B cell (primary cell): ENCODE measurements around the gene CDK19. TPM values are rescaled to one million over a fixed set of nuclear protein-coding genes. Genes with fewer than 3 reads are reported as not detected.

Experiments
- ATAC-seq: fragments of 200-7000 bp; cut with Tn5 transposase; one replicate; pipeline ENCODE4 v1.10.0; 2021; ENCODE audit warnings: low read depth, mild to moderate bottlenecking, moderate number of reproducible peaks, moderate library complexity
- CTCF ChIA-PET: fragments of 350-600 bp; sonication (Branson Sonifier 250); formaldehyde crosslinking; loops from one replicate; lab custom pipeline; 2021; ENCODE audit warnings: antibody characterized with exemption, inconsistent platforms; lab: Charles Lee
- POLR2A ChIA-PET: fragments of 350-600 bp; sonication (Branson Sonifier 250); formaldehyde crosslinking; loops from one replicate; lab custom pipeline; 2021; ENCODE audit warnings: antibody characterized with exemption; lab: Charles Lee
- DNase-seq: peaks from one replicate; pipeline ENCODE4 v3.0.0; 2013
- H2AFZ ChIP-seq: 2 replicates; pipeline ENCODE4 v1.6.1; 2012; ENCODE audit warnings: mild to moderate bottlenecking, low read depth, low read length; ENCODE audit not compliant: insufficient read depth, poor library complexity, severe bottlenecking
- H3K27ac ChIP-seq, 2 donors: 1 replicate in 1 of 2; 2 replicates in 1 of 2; pipeline ENCODE4 v1.5.1; 2012 to 2013; ENCODE audit warnings: low read length in 2 of 2, mild to moderate bottlenecking in 2 of 2, moderate library complexity in 1 of 2
- H3K27me3 ChIP-seq, 4 experiments: fragments of 200-600 bp in 1 of 4; sonication (generic) in 1 of 4; replicated peaks in 1 of 4; 1 replicate in 2 of 4; 2 replicates in 2 of 4; pipeline versions ENCODE4 v1.6.1 to v1.7.0; 2013 to 2016; ENCODE audit warnings: low read length in 3 of 4, mild to moderate bottlenecking in 2 of 4, mixed read lengths in 1 of 4, moderate library complexity in 1 of 4; ENCODE audit not compliant: insufficient read depth in 4 of 4, control insufficient read depth in 3 of 4; ENCODE audit errors: control extremely low read depth in 1 of 4
- H3K36me3 ChIP-seq, 2 experiments: replicated peaks in 1 of 2; 1 replicate in 1 of 2; 2 replicates in 1 of 2; pipeline versions ENCODE4 v1.6.1 to v1.7.1; 2013; ENCODE audit warnings: low read length in 1 of 2; ENCODE audit not compliant: insufficient read depth in 2 of 2, control insufficient read depth in 1 of 2; ENCODE audit errors: control extremely low read depth in 1 of 2, extremely low read depth in 1 of 2
- H3K4me1 ChIP-seq, 2 donors: fragments of 200-600 bp in 1 of 2; sonication (generic) in 1 of 2; 1 replicate in 1 of 2; 2 replicates in 1 of 2; pipeline versions ENCODE4 v1.5.1 to v1.6.1; 2013 to 2017; ENCODE audit warnings: low read length in 2 of 2; ENCODE audit not compliant: control insufficient read depth in 2 of 2, insufficient read depth in 2 of 2
- H3K4me2 ChIP-seq: replicated peaks from 2 replicates; pipeline ENCODE3; 2012; ENCODE audit warnings: mild to moderate bottlenecking, low read depth, low read length; ENCODE audit not compliant: poor library complexity, severe bottlenecking
- H3K4me3 ChIP-seq, 5 experiments: fragments of 200-600 bp in 1 of 5; sonication (generic) in 1 of 5; 1 replicate in 3 of 5; 2 replicates in 2 of 5; pipeline versions ENCODE4 v1.5.1 to v1.7.0; 2011 to 2016; ENCODE audit warnings: low read length in 4 of 5, mild to moderate bottlenecking in 4 of 5, low read depth in 2 of 5, control low read depth in 1 of 5, moderate library complexity in 1 of 5; ENCODE audit not compliant: insufficient read depth in 1 of 5; ENCODE audit errors: control extremely low read depth in 1 of 5, extremely low read depth in 1 of 5
- H3K79me2 ChIP-seq: fragments of 200-600 bp; sonication (generic); one replicate; pipeline ENCODE4 v1.6.0; 2016; ENCODE audit warnings: low read length; ENCODE audit not compliant: control insufficient read depth, insufficient read depth
- H3K9ac ChIP-seq: fragments of 200-600 bp; sonication (generic); 2 replicates; pipeline ENCODE4 v1.6.1; 2017; ENCODE audit warnings: mild to moderate bottlenecking, low read length, moderate library complexity
- H3K9me3 ChIP-seq, 3 donors: one replicate each; pipeline versions ENCODE4 v1.6.1 to v1.7.1; 2013; ENCODE audit warnings: low read length in 2 of 3; ENCODE audit not compliant: control insufficient read depth in 2 of 3, insufficient read depth in 1 of 3; ENCODE audit errors: control extremely low read depth in 1 of 3
- H4K20me1 ChIP-seq: 2 replicates; pipeline ENCODE4 v1.6.0; 2012; ENCODE audit warnings: mild to moderate bottlenecking, low read length; ENCODE audit not compliant: insufficient read depth, control insufficient read depth, poor library complexity, severe bottlenecking
- H3K27ac Mint-ChIP-seq: one replicate; pipeline ENCODE4 v1.8.0; 2021; ENCODE audit warnings: mixed read lengths
- H3K27me3 Mint-ChIP-seq: one replicate; pipeline ENCODE4 v1.8.0; 2021; ENCODE audit warnings: mixed read lengths
- H3K4me1 Mint-ChIP-seq: one replicate; pipeline ENCODE4 v1.8.0; 2021; ENCODE audit warnings: mixed read lengths
- H3K4me3 Mint-ChIP-seq: one replicate; pipeline ENCODE4 v1.8.0; 2021; ENCODE audit warnings: mixed read lengths
- H3K9me3 Mint-ChIP-seq: one replicate; pipeline ENCODE4 v1.8.0; 2022; ENCODE audit warnings: mixed read lengths; ENCODE audit not compliant: insufficient read depth
- EZH2 ChIP-seq: IDR thresholded peaks from 2 replicates; pipeline ENCODE4 v1.6.1; 2012; ENCODE audit warnings: borderline replicate concordance, low read depth, mild to moderate bottlenecking, moderate library complexity, low read length; ENCODE audit not compliant: insufficient read depth, poor library complexity, severe bottlenecking
- WGBS: methylation state at CpG from one replicate; pipeline ENCODE4 v1.1.5; 2013; ENCODE audit warnings: missing lambda C conversion rate; ENCODE audit not compliant: insufficient coverage; 5-methylcytosine and 5-hydroxymethylcytosine counted together
- intact Hi-C: fragments of 100-400 bp; cut with micrococcal nuclease; formaldehyde crosslinking; loops from one replicate; pipeline ENCODE4 v1.10.0; 2022
- polyA plus RNA-seq: library from polyadenylated mRNA; depleted of rRNA; stranded (reverse); fragments of >200 nt; gene quantifications from 2 replicates; pipeline ENCODE4 v1.2.3, GENCODE V29; 2012
- total RNA-seq, 2 donors: library from RNA; stranded (reverse); fragments of 120-200 nt in 1 of 2; gene quantifications; 1 replicate in 1 of 2; 2 replicates in 1 of 2; pipeline versions ENCODE4 v1.2.3 to v1.2.4, GENCODE V29; 2013 to 2022
- TF ChIP-seq, protein P1 (sequence below): fragments of 200-600 bp; IDR thresholded peaks from one replicate; pipeline ENCODE4 v1.8.0; 2022; ENCODE audit warnings: antibody characterized with exemption, mild to moderate bottlenecking

CDK19 gene
- total and polyA plus RNA-seq, 2 donors (not counting 1 experiment from before 2014, with no cell fraction given), result 8.7 to 44.8 TPM

DNA sequence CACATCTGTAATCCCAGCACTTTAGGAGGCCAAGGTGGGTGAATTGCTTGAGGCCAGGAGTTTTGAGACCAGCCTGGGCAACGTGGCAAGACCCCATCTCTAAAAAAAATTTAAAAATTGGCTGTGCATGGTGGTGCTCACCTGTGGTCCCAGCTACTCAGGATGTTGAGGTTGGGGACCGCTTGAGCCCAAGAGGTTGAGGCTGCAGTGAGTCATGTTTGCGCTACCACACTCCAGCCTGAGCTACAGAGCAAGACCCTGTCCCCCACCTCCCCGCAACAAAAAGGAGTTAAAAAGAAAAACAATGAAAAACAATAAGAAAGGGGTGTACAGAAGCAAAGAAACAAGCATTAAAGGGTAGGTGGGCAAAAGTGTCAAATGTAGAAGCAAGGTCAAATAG, 57.3 kb downstream of the CDK19 start:
- peaks cover 8% of the 10 kb centered on the region for H3K4me1 Mint-ChIP-seq
- intact Hi-C loops, result no loop called here
- no peak for TF ChIP-seq EZH2
- TF ChIP-seq, protein P1, sequence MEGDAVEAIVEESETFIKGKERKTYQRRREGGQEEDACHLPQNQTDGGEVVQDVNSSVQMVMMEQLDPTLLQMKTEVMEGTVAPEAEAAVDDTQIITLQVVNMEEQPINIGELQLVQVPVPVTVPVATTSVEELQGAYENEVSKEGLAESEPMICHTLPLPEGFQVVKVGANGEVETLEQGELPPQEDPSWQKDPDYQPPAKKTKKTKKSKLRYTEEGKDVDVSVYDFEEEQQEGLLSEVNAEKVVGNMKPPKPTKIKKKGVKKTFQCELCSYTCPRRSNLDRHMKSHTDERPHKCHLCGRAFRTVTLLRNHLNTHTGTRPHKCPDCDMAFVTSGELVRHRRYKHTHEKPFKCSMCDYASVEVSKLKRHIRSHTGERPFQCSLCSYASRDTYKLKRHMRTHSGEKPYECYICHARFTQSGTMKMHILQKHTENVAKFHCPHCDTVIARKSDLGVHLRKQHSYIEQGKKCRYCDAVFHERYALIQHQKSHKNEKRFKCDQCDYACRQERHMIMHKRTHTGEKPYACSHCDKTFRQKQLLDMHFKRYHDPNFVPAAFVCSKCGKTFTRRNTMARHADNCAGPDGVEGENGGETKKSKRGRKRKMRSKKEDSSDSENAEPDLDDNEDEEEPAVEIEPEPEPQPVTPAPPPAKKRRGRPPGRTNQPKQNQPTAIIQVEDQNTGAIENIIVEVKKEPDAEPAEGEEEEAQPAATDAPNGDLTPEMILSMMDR, result no peak
- ChIA-PET CTCF (interaction anchor here (1.2 kb wide), 1 partner anchor 121 kb away, joined by 4 read pairs; no protein-coding TSS in a partner anchor), POLR2A (no interaction called here)
- no peak overlapping the region for H3K4me3 Mint-ChIP-seq
- Histone ChIP-seq H3K36me3 (no peaks in the 10 kb centered on the region), H3K9ac (no peak overlapping the region), H4K20me1 (no peaks in the 10 kb centered on the region), H2AFZ (no peak overlapping the region), H3K4me1 (no peaks in the 10 kb centered on the region), H3K4me2 (no peak overlapping the region), H3K79me2 (peaks cover 38% of the 10 kb centered on the region), H3K4me3 (no peak overlapping the region), H3K27ac (no peak overlapping the region), H3K27me3 (no peaks in the 10 kb centered on the region), H3K9me3 (no peaks in the 10 kb centered on the region)
- H3K9me3 Mint-ChIP-seq, result no peaks in the 10 kb centered on the region
- ATAC-seq (no peak), DNase-seq (no peak)
- no CpG with 5 or more reads among the region's 4 CpGs for WGBS
- H3K27me3 Mint-ChIP-seq, result no peaks in the 10 kb centered on the region
- H3K27ac Mint-ChIP-seq, result no peak overlapping the region

DNA sequence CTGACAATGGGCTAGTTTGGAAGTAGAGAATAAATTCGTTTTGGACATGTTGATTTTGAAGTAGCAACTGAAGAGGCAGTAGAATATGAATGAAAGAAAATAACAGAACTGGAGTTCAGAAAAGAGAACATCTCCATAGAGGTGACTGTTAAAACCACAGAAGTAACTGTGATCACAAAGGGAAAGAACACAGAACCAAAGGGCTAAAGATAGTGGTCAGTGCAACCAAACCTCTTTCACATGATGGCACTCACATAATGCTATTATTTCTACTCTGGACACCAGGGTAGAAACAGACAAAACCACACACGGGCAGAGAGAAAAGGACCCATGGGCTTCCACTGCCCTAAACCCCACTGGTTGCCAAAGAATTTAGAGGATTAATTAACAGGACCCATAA, 58.5 kb downstream of the CDK19 start:
- ChIA-PET CTCF (interaction anchor here (0.7 kb wide), 1 partner anchor 242 kb away, joined by 5 read pairs; no protein-coding TSS in a partner anchor), POLR2A (no interaction called here)
- H3K4me3 ChIP-seq, result no peak overlapping the region
- H3K79me2 ChIP-seq, result peaks cover 38% of the 10 kb centered on the region
- no peak for TF ChIP-seq EZH2
- TF ChIP-seq, protein P1, result no peak
- no peaks in the 10 kb centered on the region for H3K27me3 ChIP-seq
- DNase-seq (no peak), ATAC-seq (no peak)
- no peak overlapping the region for H3K27ac ChIP-seq
- WGBS, result 71% methylated on average over 1 of the region's 2 CpGs
- no peaks in the 10 kb centered on the region for H3K4me1 ChIP-seq
- Mint-ChIP-seq H3K27me3 (no peaks in the 10 kb centered on the region), H3K4me3 (no peak overlapping the region), H3K27ac (no peak overlapping the region), H3K9me3 (no peaks in the 10 kb centered on the region), H3K4me1 (peaks cover 9% of the 10 kb centered on the region)
- H4K20me1 ChIP-seq, result no peaks in the 10 kb centered on the region
- H3K9ac ChIP-seq, result no peak overlapping the region
- no peaks in the 10 kb centered on the region for H3K9me3 ChIP-seq
- H2AFZ ChIP-seq, result no peak overlapping the region
- H3K36me3 ChIP-seq, result no peaks in the 10 kb centered on the region
- no peak overlapping the region for H3K4me2 ChIP-seq
- intact Hi-C loops, result no loop called here
